Endothelial cell of hepatic sinusoid (primary cell): ENCODE measurements around the gene ECSIT.

Experiments
- in situ Hi-C: cut with HindIII; loops from 2 replicates; pipeline ENCODE4 v1.10.0; 2017; ENCODE audit warnings: low sequenced_read_pairs

The ECSIT gene

DNA sequence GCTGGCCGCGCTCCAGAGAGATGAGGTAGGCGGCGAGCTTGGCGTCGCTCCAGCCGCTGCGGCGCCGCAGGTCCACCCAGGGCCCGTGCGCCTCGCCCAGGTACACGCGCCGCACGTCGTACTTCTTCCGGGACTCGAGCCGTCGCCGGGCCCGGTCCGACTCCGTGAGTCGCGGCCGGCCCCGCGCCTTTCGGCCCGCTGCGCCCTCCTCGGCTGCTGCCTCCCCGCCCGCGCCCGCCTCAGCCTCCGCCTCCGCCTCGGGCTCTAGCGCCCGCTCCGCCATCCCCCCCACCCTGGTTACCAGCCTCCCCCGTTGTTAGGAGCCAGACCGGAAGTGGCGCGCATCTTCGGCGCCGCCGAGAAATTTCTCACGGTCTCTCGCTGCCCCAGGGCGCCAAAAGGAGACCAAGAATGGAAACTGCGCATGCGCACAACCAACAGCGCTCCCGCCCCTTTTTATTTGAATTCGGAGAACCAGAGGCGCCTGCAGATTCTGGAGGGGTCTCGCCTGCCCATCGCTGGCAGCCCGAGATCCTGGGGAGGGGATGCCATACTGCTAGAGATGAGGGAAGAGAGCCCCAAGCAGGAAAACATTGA is 23.3 kb downstream of the ECSIT start, which contains the start of gene ZNF653:
TSS of gene ZNF653 (minus strand) at position 336 of the 597 bp plus-strand sequence. CDS start at position 283, 53 bp downstream.
- in situ Hi-C loops, result no loop called here

DNA sequence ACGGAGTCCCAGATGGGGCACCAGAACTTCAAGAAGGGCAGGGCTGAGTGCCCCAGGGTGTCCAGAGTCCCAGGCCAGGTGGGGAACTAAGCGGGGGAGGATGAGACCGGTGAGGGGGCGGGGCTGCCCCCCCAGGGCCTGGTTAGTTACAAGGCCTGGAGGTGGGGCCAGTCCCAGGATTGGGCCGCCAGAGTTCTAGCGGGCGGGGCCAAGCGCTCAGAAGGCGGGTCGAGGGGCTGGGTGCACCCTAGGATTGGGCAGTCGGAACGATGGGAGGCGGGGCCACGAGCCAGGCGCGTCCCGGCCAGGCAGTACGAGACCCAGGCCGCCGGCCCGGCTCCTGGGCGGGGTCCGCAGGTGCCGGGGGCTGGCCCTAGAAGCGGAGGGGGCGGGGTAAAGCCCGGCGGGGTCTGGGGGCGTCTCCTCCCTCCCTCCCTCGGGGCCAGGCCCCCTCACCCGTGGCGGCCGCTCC is 23.9 kb downstream of the ECSIT start:
- in situ Hi-C loops, result no loop called here

DNA sequence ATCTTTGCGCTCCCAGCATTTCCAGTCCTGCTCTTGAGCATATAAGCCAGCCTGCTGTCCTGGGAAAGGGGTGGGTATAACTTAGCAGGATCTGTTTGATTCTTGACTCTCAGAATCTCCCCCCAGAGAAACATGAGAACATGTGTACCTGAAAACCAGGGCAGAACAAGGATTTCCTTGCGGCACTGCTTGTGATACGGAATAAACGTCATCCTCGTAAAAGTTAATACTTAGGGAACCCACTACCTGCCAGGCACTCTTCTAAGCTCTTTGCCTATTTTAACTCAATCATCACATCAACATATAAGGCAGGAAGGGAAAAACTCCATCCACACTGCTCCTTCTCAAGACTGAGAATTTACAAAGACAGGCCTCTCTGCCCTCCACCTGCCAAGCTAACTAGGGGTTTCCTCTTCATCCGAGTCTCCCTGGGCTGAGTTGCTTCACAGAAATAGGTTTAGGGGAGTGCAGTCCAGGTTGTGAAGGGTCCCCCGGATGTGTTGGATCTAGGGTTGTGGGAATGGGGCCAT is 24.4 kb downstream of the ECSIT start:
- in situ Hi-C loops, result no loop called here

DNA sequence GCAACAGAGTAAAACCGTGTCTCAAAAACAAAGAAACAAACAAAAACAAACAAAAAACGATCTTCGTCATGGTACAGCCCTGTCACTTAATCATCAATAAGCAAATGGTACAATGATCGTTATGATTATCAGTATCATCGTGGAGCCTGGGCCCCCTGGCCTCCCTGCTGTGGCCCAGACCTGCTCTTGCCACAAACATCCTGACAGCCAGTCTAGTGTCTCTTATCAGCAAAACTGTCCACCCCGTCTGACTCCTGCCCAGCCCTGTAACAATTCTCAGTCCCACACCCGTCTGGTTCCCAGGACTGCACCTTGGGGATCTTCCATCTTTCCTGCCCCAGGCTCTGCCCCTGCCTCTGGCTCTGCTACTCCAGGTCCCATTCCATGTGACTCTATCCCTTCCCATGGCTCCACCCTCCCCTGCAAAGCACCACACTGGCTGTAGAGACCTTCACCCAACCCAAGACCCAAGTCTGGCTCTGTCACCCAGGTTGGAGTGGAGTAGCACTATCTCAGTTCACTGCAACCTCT is 29.0 kb downstream of the ECSIT start:
- in situ Hi-C loops, result no loop called here

DNA sequence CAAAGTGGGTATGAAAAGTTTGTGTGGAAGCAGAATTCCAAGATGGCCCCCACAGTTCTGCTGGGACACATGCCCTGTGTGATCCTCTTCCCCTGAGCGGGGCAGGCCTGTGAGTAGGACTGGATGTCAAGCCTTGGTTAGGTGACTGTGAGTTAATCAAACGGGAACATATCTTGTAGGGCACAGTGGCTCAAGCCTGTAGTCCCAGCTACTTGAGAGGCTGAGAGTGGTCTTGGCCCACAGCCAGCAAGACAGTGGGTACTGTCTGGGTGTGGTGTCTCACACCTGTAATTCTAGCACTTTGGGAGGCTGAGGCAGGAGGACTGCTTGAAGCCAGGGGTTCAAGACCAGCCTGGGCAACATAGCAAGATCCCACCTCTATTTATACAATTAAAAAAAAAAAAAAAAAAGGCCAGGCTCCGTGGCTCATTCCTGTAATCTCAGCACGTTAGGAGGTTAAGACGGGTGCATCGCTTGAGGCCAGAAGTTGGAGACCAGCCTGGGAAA is 29.7 kb downstream of the ECSIT start:
- in situ Hi-C loops, result no loop called here

DNA sequence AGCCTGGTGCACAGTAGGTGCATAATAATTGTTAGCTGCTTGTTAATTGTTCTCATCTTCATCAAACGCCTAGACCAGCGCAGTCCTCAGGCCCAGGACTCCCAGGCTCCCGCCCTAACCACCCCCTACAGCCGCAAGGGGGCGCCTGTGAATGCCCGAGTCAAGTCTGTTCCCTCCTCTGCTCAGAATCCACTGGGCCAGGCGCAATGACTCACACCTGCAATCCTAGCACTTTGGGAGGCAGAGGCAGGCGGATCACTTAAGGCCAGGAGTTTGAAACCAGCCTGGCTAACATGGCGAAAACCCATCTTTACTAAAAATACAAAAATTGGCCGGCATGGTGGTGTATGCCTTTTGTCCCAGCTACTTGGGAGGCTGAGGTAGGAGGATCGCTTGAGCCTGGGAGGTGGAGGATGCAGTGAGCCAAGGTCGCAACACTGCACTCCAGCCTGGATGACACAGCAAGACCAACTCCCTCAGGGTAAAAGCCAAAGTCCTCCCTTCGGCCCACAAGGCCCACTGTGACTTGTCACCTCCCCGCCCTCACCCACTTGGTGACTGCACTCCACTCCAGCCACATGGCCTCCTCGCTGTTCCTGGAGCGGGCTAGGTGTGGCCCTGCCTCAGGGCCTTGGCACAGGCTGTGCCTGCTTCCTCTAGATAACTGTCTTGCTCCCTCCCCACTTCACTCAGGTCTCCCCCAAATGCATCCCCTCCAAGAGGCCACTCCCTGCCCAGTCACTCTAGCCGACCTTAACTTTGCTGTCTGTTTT is 32.4 kb downstream of the ECSIT start:
- in situ Hi-C loops, result no loop called here

DNA sequence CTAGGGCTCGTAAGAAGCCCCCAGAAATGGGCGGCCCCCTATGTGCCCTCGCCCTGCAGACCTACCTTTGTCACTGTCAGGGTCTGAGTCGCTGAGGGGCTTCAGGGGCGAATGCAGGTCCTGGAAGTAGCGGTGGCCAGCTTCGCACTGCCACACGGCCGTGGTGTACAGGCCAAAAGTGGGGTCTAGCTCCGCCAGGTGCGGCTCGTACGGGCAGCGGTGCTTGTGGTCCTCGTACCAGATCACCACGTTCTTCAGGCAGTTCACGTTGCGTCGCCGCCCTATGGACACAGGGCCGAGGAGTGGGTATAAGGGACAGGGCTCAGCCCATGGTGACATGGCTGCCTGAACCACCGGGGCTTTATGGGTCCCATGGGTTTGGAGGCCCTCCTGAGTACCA is 33.0 kb downstream of the ECSIT start:
- in situ Hi-C loops, result no loop called here

DNA sequence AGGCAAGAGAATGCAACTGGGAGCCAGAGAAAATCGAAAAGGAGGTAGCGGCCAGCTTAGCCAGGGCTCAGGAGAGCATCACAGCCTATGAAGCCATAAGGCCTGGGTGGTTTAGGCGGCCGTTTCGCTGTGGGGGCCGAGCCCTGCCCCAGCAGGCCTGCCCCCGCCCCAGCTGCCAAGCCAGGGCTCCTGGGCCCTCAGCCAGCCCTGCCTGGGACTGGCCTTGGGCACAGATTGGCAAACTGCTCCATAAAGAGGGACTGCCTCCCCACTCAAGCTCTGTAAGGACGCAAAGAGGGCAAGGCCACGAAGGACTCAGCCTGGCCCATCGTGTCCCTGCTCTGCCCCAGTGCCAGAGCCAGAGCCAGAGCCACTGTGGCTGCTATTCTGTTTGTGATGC is 33.5 kb downstream of the ECSIT start:
- in situ Hi-C loops, result no loop called here

DNA sequence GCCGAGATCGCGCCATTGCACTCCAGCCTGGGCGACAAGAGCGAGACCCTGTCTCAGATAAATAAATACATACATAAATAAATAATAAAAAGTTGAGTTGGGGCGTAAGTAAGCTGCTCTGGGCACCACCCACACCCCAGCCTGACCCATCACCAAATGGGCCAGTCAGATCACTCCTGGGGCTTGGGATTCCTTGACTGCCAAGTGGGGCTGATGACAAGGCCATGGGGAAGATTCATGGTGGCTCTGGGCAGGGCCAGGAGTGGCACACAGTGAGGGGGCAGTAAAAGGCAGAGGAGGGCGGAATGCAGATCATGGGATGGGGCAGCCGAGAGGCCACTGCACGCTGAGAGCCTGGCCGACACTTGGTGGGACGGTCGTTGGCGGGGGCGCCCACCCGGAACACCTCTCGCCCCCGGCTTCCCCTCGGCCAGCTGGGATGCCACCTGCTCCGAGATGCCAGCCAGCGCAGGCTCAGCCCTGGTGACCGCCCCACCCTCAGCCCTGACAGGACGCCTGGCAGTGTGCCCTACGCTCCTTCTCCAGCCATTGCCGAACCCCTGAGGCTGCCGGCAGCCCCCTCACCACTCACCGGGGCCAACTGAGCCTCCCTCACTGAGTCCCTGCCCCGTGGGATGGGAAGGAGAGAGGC is 34.2 kb downstream of the ECSIT start:
- in situ Hi-C loops, result no loop called here

DNA sequence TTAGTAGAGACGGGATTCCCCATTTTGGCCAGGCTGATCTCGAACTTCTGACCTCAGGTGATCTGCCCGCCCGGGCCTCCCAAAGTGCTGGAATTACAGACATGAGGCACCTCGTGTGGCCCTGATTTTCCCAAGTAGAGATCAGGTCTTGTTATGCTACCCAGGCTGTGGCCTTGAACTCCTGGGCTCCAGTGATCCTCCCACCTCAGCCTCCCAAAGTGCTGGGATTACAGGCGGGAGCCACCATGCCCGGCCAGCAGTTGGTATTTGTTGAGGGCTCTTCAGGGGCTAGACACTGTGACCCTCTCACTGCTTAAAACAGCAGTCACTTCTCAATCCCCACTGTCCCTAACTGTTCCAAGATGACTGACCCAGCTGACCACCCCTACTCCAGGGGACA is 39.6 kb downstream of the ECSIT start:
- in situ Hi-C loops, result no loop called here

DNA sequence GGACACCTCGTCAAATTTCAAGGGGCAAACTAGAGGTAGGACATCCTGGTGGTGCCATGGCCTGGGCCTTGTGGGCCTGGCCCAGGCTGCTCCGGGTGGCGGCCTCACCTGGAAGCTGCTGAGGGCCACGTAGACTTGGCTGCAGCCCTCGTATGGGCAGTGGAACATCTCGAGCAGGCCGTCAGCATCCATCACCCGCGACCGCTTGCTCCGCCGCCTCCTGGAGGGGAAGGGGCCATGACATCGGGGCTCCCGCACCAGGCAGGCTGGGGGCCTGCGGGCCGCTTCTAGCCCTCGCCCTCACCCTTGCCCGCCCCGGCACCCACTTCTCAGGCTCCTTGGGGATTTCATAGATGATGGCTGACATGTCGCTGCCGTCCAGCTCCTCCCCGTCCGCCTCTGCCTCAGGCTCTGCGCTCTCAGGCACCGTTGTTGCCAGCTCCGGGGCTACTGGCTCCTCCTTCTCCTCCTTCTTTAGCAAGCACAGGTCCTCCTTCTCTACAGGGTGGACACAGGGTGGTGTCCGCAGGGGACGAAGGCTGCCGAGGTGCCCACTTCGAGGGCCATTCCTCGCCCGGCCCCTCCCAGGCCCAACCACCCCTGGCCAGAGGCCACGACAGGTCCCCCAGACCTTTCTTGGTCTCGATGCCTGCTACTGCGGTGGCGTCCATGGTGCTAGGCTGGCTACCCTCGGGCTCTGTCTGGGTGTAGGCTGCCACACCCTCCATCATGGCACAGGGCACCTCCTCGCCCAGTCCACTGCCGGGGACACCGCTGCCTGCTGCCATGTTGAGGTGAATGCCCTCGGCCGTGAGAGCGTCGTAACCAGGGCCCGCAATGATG is 42.1 kb downstream of the ECSIT start:
- in situ Hi-C loops, result no loop called here

DNA sequence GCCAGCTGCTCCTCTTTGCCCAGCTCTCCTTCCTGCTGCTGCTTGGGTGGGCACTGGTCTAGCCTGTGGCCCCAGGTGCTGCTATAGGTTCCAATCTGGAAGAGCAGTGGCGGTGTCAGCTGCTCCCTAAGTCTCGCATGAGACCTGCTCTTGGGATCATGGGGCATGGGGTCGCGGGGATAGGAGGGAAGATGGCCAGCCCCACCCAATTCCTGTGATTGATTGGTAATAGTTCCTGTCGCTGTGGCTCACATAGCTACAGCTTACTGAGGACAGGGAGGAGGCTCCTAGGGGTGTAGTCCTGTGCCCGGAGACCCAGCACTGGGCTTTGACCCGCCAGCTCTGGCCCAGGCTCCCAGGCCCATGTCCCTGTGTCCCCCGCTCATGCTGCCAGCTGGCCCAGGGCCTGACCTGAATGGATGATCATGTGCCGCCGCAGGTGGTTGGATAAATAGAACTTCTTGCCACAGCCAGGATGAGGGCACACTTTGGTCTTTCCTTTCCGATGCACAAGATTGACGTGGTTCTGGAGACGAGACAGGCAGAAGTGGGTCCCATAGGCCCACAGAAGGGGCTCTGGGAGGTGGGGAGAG is 43.6 kb downstream of the ECSIT start:
- in situ Hi-C loops, result no loop called here

DNA sequence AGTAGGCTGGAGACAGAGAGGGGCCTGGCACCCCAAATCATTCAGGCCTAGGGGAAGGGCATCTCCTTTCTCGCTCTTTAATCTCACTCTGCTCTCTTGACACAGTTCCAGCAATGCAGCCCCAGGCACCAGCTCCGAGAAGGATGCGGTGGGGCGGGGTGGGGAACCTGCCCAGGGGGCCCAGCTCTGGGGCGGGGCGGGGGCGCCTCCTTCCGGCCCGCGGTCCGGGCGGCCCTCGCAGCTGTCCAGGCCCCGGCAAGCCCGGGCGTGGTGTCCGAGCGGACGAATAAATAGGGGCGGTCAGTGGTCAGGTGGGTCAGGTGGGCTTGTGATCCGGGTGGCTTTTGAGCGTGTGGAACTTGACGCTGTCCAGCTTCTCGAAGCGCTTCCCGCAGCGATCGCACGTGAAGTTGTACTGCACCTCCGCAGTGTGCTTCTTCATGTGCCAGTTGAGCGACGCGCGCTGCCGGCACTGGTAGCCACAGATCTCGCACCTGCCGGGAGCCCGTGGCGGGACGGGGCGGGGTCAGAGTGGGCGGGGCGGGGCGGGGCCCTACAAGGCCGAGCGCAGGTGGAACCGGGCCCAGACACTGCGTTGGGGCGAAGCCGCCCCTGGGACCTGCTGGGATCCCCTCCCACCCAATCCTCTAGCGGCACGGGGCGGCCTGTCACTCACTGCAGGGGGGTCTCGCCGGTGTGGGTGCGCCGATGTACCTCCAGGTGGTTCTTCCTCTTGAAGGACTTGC is 45.4 kb downstream of the ECSIT start:
- in situ Hi-C loops, result no loop called here

DNA sequence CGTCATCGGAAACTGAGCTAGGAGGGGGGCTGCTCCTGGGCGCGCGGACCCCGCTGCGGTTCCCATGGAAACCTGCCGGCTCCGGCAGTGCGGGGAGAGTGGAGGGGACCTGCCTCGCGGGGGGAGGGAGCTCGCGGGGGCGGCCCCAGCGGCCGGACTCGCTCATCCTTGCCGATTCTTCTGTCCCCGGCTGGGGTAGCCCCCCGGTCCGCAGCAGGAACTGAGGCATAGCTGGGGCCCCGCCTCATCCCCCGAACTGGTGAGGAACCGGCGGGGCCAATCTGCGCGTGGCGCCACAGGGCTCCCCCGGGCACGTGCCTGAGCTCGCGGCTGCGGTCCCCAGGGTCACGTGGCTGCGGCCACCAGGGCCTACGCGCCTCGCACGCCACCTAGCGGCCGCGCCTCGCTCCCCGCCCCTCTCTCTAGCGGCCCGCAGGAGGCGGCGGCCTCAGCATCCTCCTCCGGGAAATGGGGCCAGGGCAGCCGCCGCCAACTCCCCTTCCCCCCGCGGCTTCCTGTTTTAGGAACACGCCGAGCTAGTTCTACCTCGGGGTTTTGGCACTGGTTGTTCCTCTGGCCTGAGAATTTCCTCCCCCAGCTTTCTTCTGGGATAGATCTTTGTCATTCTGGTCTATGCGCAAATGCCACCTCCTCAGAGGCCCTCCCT is 46.4 kb downstream of the ECSIT start:
- in situ Hi-C loops, result no loop called here

DNA sequence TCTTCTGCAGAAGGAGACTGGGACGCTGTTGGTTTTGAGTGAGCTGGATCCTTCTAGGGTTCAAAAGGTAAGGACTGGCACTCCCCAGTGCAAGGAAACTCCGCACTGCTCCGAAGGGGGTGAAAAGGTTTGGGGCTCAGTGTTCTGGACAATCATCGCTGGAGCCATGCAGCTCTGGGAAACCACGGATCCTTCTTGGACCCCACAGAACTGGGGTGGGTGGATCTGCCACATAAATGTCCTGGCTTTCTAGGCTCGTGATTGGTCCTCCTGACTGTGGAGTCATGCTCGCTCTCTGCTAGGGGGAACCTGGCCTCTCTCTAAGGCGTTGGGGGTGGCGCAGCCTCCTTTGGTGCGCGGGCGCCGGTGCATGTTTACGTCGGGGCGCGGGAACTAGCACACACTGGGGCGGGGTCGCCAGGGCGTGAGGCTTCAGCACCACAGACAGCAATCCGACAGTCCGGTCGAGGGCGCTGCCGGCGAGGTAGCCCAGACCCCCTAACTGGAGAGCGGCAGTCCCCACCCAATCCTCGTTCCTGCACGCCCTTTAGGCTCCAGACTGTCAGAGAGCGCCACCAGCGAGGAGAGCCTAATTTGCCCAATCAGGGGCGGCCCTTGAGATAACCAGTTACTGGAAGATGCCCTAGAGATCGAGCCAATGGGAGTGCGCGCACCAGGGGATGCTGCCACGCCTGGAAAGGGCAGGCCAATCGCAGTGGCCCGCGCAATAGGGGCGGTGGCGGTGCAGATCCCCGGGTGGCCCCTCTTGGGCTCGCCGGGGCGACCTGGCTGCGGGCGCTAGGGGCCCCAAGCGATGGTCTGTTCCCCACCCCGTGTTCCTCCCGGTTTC is 47.2 kb downstream of the ECSIT start:
- in situ Hi-C loops, result no loop called here

DNA sequence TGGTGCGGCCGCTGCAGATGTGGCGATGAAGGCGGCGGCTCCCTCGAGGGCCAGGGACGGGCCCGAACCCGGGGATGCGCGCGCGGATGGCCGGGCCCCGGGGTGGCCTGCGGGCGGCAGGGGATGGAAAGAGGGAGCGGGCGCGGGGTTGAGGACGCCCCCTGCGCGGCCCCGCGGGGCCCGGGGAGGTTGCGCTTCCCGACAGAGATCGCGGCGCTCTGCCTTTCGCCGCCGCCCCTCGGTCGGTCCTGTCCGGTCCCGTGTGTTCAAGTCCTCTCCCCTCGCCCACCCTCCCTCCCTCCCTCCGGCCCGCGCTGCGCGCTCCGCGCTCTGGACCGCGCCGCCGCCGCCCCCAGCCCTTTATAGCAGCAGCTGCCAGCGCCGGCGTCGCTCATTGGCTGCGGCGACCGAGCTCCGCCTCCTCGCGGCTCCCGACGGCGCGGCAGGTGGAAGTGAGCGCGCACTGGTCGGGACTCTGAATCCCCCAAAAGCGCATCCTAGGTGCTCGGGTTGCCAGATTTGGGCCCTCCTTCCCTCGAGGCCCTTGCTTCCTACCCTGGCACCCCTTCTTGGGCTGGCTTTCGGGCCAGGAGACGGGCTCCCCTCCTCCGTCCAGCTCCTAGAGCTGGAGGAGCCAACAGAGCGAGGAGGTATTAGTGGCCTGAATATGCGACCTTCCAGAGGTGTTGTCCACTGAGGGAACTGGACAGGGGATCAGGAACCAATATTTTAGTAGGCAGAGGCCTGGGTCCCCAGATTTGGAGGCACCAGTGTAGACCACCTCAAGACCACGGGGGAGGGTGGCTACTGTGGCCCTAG is 48.0 kb downstream of the ECSIT start, which contains the start of gene ELAVL3:
TSS of gene ELAVL3 (minus strand) at position 332 of the 819 bp plus-strand sequence. CDS start 438 bp downstream, outside the sequence.
- in situ Hi-C loops, result no loop called here
